H54 (cell line): Measurements from ENCODE around the gene ATXN7L1.
A peak's percentile ranks its signal among the peaks of the same experiment; 100 is the strongest.
"Not testable (repeated sequence)": the region's sequence is repeated elsewhere in the genome, so short reads cannot be mapped to it uniquely, and the experiment has no call there.

Source experiments
- DNase-seq: peaks from one replicate; pipeline ENCODE4 v3.0.0; 2011; ENCODE audit warnings: low spot score, mixed read lengths; ENCODE audit not compliant: insufficient read length
- FAIRE-seq: peaks from 3 replicates; lab custom pipeline; 2011; peaks lifted over from hg19 to GRCh38; lab: Jason Lieb, UNC
- POLR2A ChIP-seq: IDR thresholded peaks from 2 replicates; pipeline ENCODE4 v1.6.1; 2011; ENCODE audit warnings: low read depth, mild to moderate bottlenecking, low read length

The ATXN7L1 gene

DNA sequence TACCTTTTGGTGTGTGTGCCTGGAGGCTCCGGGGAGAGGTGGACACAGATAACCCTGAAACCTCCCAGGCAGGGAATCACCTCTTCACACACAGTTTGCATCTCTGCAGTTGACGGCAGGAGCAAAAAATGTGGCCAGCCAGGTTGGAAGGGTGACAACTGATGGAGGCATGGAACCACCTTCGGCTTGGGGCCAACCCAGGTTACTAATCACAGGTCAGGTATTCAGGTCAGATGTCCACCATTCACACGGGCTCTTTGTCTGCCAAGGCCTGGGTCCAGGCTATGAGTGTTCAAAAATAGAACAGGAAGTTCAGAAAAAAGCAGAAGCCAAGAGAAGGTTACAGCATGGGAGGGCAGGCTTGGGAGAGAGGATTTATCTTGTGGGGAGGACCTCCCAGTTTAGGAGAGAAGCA is 157.9 kb downstream of the ATXN7L1 start:
- no peak for TF ChIP-seq POLR2A
- DNase-seq (no peak), FAIRE-seq (no peak)

DNA sequence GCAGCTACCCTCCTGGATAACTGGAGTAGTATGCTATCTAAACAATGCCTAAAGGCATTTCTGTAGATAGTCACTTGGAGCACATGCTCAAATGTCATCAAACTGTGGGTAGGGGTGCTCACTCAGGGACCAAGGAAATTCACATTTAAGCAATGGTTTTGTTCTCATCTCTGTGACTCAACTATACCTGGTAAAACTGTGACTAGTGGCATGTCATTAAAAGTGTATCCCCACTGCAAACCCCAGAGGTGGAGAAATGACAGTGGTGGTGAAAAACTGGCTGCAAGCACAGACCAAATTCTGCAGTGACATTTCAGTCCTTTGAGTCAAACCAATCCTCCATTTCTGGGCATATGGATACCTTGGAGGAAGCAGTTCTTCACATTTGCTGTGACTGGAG is 160.9 kb downstream of the ATXN7L1 start:
- DNase-seq (no peak), FAIRE-seq (no peak)
- no peak for TF ChIP-seq POLR2A

DNA sequence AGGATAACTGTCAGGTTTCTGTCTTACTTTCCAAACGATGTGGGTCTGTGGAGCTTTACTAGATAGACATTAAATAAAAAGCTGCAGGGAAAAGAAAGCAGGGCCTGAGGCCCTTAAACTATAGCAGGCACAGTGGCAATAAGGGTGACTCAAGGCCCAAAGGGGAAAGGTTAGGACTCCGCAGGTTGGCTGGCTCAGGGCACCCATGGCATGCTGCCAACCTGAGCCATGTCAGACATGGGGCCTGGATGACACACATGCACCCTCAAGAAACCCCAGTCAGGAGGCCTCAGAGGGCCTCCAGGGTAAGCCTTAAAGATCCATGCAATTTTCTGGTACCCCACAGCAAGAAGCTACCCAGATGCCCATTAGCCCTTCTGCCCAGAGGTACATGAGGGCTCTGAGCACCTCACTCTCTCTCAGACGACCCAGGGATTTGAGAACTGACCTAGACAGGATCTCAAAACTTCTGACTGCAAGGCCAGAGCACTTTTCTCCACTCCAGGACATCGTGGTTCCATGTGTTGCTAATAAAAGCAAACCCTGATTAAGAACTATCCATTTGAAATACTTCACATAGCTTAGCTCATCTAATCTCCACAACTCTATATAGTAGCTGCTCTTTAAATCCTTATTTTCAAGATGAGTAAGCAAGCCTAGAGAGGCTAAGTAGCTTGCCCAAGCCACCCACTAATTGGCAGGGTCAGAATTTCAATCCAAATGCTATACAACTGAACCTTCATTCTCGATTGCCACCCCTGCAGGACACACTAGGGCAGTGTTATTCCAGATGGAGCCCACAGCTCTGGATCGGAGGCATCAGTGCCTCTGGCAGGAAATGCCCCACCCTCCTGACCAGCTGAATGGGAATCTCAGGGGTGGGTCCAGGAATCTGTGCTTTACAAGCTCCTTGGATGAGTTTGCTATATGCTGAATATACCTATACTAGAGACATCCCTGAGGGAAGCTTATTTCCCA is 162.6 kb downstream of the ATXN7L1 start:
- FAIRE-seq (no peak), DNase-seq (peak; percentile 20)
- TF ChIP-seq POLR2A, result no peak

DNA sequence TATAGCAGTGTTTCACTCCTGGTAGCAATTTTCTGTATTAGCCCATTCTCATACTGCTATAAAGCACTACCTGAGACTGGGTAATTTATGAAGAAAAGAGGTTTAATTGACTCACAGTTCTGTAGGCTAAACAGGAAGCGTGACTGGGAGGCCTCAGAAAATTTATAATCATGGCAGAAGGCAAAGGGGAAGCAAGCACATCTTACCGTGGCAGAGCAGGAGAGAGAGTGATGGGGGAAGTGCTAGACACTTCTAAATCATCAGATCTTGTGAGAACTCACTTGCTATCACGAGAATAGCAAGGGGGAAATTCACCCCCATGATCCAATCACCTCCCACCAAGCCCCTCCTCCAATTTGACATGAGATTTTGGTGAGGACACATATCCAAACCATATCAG is 163.5 kb downstream of the ATXN7L1 start:
- no peak for FAIRE-seq
- no peak for DNase-seq
- no peak for TF ChIP-seq POLR2A

DNA sequence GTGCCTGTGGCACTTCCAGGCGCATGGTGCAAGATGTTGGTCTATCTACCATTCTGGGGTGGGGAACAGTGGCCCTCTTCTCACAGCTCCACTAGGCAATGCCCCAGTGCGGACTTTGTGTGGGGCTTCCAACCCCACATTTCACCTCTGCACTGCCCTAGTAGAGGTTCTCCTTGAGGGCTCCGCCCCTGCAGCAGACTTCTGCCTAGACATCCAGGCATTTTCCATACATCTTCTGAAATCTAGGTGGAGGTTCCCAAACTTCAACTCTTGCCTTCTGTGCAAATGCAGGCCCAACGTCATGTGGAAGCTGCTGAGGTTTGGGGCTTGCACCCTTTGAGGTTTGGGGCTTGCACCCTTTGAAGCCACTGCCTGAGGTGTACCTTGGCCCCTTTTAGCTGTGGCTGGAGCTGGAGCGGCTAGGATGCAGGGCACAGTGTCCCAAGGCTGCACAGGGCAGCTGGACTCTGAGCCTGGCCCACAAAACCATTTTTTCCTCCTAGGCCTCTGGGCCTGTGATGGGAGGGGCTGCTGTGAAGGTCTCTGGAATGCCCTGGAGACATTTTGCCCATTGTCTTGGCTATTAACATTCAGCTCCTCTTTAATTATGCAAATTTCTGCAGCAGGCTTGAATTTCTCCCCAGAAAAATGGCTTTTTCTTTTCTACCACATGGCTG is 164.5 kb downstream of the ATXN7L1 start:
- FAIRE-seq, result no peak
- no peak for TF ChIP-seq POLR2A
- no peak for DNase-seq

DNA sequence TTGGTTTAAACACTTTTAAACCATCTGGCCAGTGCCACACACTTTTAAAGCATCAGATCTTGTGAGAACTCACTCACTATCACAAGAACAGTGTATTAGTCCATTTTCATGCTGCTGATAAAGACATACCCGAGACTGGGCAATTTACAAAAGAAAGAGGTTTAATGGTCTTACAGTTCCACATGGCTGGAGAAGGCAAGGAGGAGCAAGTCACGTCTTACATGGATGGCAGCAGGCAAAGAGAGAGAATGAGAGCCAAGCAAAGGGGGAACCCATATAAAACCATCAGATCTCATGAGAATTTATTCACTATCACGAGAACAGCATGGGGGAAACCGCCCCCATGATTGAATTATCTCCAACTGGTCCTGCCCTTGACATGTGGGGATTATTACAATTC is 165.7 kb downstream of the ATXN7L1 start:
- not testable (repeated sequence) for DNase-seq, FAIRE-seq

DNA sequence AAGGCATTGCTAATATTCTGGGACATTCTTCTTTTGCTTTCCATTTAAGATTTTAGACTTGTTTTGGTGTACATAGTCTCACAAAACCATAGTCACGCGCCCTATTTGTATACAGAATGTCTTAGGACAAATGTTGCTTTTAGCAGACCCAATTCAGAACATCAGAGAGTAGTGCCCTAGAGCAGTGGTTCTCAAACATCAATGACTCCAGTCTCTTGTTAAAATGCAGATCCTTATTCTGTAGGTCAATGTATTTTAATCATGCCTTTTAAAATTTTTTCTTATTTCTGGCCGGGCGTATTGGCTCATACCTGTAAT is 167.7 kb downstream of the ATXN7L1 start:
- DNase-seq, result no peak
- FAIRE-seq, result no peak

DNA sequence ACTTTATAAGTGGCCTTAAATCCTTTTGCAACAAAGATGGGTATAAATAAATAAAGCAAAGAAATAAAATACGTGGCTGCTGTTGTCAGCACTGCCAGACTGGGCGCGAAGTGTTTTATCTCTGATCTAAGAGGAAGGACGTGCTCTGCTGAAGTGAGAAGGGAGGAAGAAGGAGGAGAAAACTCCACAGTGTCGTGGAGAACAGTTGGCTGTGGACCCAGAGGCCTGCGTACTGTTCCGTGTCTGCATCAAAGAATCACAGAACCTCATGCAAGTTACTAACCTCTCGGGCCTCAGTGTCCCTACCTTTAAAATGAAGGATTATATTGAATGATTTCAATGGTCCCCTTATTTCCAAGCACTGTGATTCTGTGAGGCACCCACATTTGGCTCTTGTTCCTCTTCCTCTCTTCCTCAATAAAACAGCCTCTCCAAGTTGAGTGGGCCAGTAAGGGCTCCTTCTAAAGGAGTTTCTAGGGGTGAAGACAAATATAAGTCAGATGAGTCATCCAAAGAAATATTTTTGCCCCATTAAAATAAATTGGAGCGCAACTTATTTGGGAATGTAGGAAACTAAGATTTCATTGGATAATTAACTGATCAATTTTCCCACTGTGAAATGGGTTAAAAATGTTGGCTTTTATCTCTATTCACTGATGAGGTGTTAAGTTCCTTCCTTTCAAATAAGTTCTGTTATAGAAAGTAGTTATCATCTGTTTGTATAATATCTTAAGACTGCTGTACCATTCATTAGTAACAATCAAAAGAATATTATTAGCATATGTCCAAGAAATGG is 168.2 kb downstream of the ATXN7L1 start:
- FAIRE-seq (no peak), DNase-seq (no peak)
- no peak for TF ChIP-seq POLR2A

More for the DNA sequence above, 167.7 kb downstream of the ATXN7L1 start:
- no peak for TF ChIP-seq POLR2A

DNA sequence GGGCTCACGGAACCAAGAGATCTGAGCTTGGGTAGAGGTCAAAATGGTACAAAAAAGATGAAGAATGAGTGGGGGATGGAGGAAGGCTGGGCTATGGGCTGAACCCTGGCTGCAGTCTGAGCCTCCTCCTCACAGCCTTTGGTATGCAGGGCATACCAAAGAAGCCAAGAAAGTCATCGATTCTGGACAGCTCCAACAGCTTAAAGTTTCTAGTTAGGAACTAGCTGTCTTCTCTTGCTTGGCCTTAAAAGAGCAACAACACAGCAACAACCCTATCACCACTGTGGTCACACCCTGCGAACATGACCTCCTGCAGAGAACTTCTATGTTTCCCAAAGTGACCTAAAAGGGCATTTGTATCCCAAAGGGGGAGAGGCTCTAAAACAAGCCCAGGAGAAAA is 169.0 kb downstream of the ATXN7L1 start:
- DNase-seq (no peak), FAIRE-seq (no peak)
- no peak for TF ChIP-seq POLR2A

DNA sequence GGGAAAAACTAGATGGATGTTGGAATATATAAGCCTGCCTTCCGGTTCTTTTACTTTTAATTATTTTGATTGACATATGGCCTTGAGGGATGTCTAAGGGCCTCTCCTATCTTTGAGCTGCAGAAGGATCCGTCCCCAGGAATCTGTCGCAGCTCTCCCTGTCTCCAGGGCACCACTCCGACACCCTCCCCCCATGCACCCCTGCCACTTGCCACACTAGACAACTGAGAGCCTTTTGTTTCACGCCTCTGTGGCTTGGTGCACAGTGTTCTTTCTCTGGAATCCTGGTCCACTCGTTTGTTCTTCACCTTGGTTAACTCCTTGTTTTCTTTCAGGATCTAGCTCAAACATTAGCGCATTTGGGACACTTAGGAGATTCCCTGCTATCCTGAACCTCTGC is 171.0 kb downstream of the ATXN7L1 start:
- FAIRE-seq (no peak), DNase-seq (no peak)
- no peak for TF ChIP-seq POLR2A

DNA sequence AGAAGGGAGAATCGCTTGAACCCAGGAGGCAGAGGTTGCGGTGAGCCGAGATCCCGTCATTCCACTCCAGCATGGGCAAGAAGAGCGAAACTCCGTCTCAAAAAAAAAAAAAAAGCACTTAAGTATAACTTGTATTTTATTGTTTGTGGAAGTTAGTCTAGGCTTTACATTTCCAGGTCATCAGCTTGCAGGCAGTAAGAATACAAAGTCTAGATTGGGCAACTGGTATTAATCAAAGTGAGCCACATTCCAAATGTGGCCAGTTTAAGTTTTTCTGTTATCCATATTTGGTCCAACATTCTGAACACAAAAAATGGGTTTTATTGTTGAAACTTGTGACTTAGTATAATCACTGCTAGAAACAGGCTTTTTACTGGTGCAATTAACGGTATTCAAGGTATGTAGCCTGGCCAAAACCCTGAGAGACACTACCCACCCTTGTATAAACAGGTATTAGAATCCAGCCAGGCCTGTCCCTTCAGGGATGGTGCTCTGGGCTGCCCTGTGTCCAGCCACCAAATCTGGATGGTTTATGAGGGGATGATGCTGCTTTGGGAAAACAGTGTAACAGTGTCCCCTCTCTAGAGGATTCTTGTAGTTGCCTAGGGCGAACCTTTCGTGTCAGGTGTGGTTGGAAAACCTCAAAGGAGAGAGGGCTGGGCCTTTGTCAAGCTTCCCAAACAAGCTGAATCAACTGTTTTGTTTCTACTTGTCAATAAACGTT is 173.0 kb downstream of the ATXN7L1 start:
- TF ChIP-seq POLR2A, result no peak
- no peak for DNase-seq
- no peak for FAIRE-seq

DNA sequence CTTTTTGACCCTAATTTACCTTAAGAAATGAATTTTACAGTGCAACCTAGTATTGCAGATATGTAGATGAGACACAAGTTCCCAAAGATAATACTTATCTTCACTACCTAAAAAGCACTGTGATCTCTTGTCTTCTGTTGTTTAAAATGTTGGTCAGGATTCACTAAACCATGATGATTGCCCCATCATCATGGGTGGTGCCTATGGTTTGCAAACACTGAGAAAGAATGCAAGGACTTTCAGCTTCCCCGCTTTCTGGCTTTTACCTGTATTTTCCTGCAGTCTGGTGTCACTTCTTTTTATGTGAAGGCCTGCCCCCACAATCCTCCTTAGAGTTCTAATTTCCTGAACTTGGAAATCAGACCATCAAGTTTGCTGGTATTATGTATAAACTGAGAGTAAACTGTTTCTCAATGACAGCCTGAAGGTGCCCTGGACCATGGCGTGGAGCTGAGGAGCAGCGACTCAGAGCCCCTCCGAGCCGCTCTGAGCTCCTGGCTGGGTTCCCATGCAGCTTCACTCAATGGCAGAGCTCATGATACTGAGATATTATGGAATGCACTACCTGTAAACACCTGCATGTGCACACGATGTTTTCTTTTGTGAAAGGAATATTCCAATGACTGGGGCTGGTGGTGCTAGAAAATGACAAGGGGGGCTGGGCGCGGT is 176.7 kb downstream of the ATXN7L1 start:
- TF ChIP-seq POLR2A, result no peak
- DNase-seq (no peak), FAIRE-seq (no peak)

DNA sequence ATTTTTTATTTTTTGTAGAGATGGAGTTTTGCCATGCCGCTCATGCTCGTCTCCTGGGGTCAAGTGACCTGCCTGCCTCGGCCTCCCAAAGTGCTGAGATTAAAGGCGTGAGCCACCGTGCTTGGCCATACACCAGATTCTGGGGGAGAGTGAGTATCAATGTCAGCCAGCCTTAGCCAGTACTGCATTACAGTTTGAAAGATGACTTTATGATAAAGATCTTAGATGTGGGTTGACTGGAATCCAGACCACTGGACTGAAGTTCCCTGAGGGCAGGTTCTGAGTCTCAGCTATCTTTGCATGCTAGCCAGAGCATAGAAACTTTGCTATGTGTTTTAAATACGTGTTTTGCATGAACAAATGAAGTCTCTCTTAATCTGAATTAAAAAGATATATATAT is 177.9 kb downstream of the ATXN7L1 start:
- DNase-seq, result no peak
- no peak for FAIRE-seq
- TF ChIP-seq POLR2A, result no peak
